A549 (cell line): ENCODE measurements around the gene ROBO1. TPM values are rescaled to one million over a fixed set of nuclear protein-coding genes. Genes with fewer than 3 reads are reported as not detected.

Experiments used
- ATAC-seq, 2 experiments: fragments of 200-7000 bp in 1 of 2; fragments of >200 bp in 1 of 2; cut with Nextera tagmentation in 1 of 2; cut with Tn5 transposase in 1 of 2; 3 replicates each; pipeline versions ENCODE4 v1.8.0 to v1.9.1; 2018 to 2020; ENCODE audit warnings: mild to moderate bottlenecking in 1 of 2, moderate library complexity in 1 of 2
- CTCF ChIA-PET: fragments of 300-600 bp; sonication (Branson Sonifier 250); formaldehyde crosslinking; extraction: SDS; loops from one replicate; lab custom pipeline; 2021; ENCODE audit warnings: antibody characterized with exemption, inconsistent platforms; lab: Yijun Ruan, JAX
- POLR2A ChIA-PET: fragments of 350-600 bp; formaldehyde crosslinking; extraction: SDS; loops from one replicate; lab custom pipeline; 2021; ENCODE audit warnings: antibody characterized with exemption, inconsistent platforms; lab: Yijun Ruan, JAX
- DNase-seq, 2 experiments: peaks; one replicate each; pipeline versions ENCODE4 v3.0.0 to v3.0.0-alpha.2; 2011 to 2016; ENCODE audit warnings: low read depth in 1 of 2, low spot score in 1 of 2
- FAIRE-seq: peaks from 2 replicates; lab custom pipeline; 2011; peaks lifted over from hg19 to GRCh38; lab: Jason Lieb, UNC
- H3K27ac ChIP-seq, 2 experiments: fragments of >200 bp; sonication (Bioruptor Twin); formaldehyde crosslinking; 3 replicates each; pipeline ENCODE4 v1.5.1; 2016 to 2017
- H3K4me1 ChIP-seq: fragments of >200 bp; sonication (Bioruptor Twin); formaldehyde crosslinking; 3 replicates; pipeline ENCODE4 v1.6.1; 2016
- H3K4me2 ChIP-seq: fragments of >200 bp; sonication (Bioruptor Twin); formaldehyde crosslinking; 3 replicates; pipeline ENCODE4 v1.6.1; 2016
- H3K4me3 ChIP-seq: fragments of >200 bp; sonication (Bioruptor Twin); formaldehyde crosslinking; 3 replicates; pipeline ENCODE4 v1.5.1; 2016
- H3K9me3 ChIP-seq: fragments of >200 bp; sonication (Bioruptor Twin); formaldehyde crosslinking; 3 replicates; pipeline ENCODE4 v1.6.1; 2016
- BHLHE40 ChIP-seq: IDR thresholded peaks from 2 replicates; pipeline ENCODE4 v1.6.1; 2012; ENCODE audit warnings: low read depth, low read length, inconsistent platforms
- CBX2 ChIP-seq: fragments of 200-600 bp; sonication (generic); IDR thresholded peaks from 2 replicates; pipeline ENCODE4 v1.6.1; 2016; ENCODE audit warnings: low read depth, mild to moderate bottlenecking, borderline replicate concordance
- EHMT2 ChIP-seq: fragments of 200-600 bp; sonication (generic); IDR thresholded peaks from 2 replicates; pipeline ENCODE4 v1.6.1; 2016; ENCODE audit warnings: antibody characterized with exemption, low read depth, mild to moderate bottlenecking, moderate library complexity
- EP300 ChIP-seq, 2 experiments: fragments of >200 bp; sonication (Bioruptor Twin); formaldehyde crosslinking; IDR thresholded peaks; 2 replicates in 1 of 2; 3 replicates in 1 of 2; pipeline ENCODE4 v1.6.1; 2016 to 2017
- ESRRA ChIP-seq: fragments of 150-350 bp; IDR thresholded peaks from 2 replicates; pipeline ENCODE4 v1.6.1; 2014; ENCODE audit warnings: mild to moderate bottlenecking, low read length, borderline replicate concordance
- HEYL ChIP-seq: fragments of 250-450 bp; sonication (Bioruptor Pico); IDR thresholded peaks from 2 replicates; pipeline ENCODE4 v1.8.0; 2021; ENCODE audit warnings: mild to moderate bottlenecking, moderate library complexity
- HMGXB4 ChIP-seq: fragments of 250-450 bp; sonication (Bioruptor Pico); IDR thresholded peaks from 2 replicates; pipeline ENCODE4 v1.5.0; 2021; ENCODE audit warnings: mild to moderate bottlenecking, moderate library complexity, borderline replicate concordance
- HOXB5 ChIP-seq: fragments of 250-450 bp; sonication (Bioruptor Pico); IDR thresholded peaks from 2 replicates; pipeline ENCODE4 v1.5.0; 2020; ENCODE audit warnings: mild to moderate bottlenecking, moderate library complexity
- KDM1A ChIP-seq: fragments of 200-600 bp; sonication (generic); IDR thresholded peaks from 2 replicates; pipeline ENCODE4 v1.6.1; 2016; ENCODE audit warnings: low read depth, mild to moderate bottlenecking
- KDM5A ChIP-seq: fragments of 200-600 bp; sonication (generic); IDR thresholded peaks from 2 replicates; pipeline ENCODE4 v1.6.1; 2016; ENCODE audit warnings: antibody characterized with exemption, mild to moderate bottlenecking
- MAZ ChIP-seq: fragments of 150-350 bp; IDR thresholded peaks from 2 replicates; pipeline ENCODE4 v1.6.1; 2014; ENCODE audit warnings: antibody characterized with exemption, low read depth, low read length, borderline replicate concordance
- NPAS2 ChIP-seq: fragments of 250-450 bp; sonication (Bioruptor Pico); IDR thresholded peaks from 2 replicates; pipeline ENCODE4 v1.8.0; 2022; ENCODE audit warnings: mild to moderate bottlenecking, moderate library complexity, borderline replicate concordance
- PHF8 ChIP-seq: fragments of 200-600 bp; sonication (generic); IDR thresholded peaks from 2 replicates; pipeline ENCODE4 v1.6.1; 2016; ENCODE audit warnings: low read depth, mild to moderate bottlenecking, antibody characterized with exemption, moderate library complexity, borderline replicate concordance
- RFX5 ChIP-seq: fragments of 450-650 bp; IDR thresholded peaks from 2 replicates; pipeline ENCODE4 v1.7.1; 2014; ENCODE audit warnings: antibody characterized with exemption, mild to moderate bottlenecking, moderate library complexity
- SREBF2 ChIP-seq: fragments of 450-650 bp; IDR thresholded peaks from 2 replicates; pipeline ENCODE4 v1.6.1; 2014; ENCODE audit warnings: mild to moderate bottlenecking, moderate library complexity
- TP53 ChIP-seq: fragments of 250-450 bp; sonication (Bioruptor Pico); IDR thresholded peaks from 2 replicates; pipeline ENCODE4 v1.5.0; 2021; ENCODE audit warnings: mild to moderate bottlenecking, moderate library complexity
- ZC3H11A ChIP-seq: fragments of 450-650 bp; IDR thresholded peaks from 2 replicates; pipeline ENCODE4 v1.6.1; 2014; ENCODE audit warnings: antibody characterized with exemption, mild to moderate bottlenecking
- ZFP36 ChIP-seq: fragments of 450-650 bp; IDR thresholded peaks from 2 replicates; pipeline ENCODE4 v1.6.1; 2014; ENCODE audit warnings: borderline replicate concordance; ENCODE audit not compliant: partially characterized antibody
- ZNF302 ChIP-seq: fragments of 250-450 bp; sonication (Bioruptor Pico); IDR thresholded peaks from 2 replicates; pipeline ENCODE4 v1.9.0; 2021; ENCODE audit warnings: inconsistent platforms, mild to moderate bottlenecking, moderate library complexity
- WGBS: methylation state at CpG from one replicate; pipeline ENCODE4 v1.1.6; 2017; ENCODE audit errors: missing lambda C conversion rate; 5-methylcytosine and 5-hydroxymethylcytosine counted together
- polyA plus RNA-seq, 4 experiments: library from polyadenylated mRNA; depleted of rRNA in 3 of 4; stranded (reverse); fragments of >200 nt; fragmentation: RNase III in 1 of 4; extraction: RNeasy Plus Mini Kit Qiagen cat#74134 plus additional on column Dnase treatment in 1 of 4; gene quantifications; 2 replicates in 3 of 4; 3 replicates in 1 of 4; pipeline ENCODE4 v1.2.3, GENCODE V29; 2011 to 2017
- TF ChIP-seq, protein P1 (sequence below): IDR thresholded peaks from 2 replicates; pipeline ENCODE4 v1.6.1; 2012
- TF ChIP-seq, protein P2 (sequence below): fragments of >200 bp; sonication (Bioruptor Twin); formaldehyde crosslinking; IDR thresholded peaks from 3 replicates; pipeline ENCODE4 v1.6.1; 2016
- TF ChIP-seq, protein P3 (sequence below): fragments of >200 bp; sonication (Bioruptor Twin); formaldehyde crosslinking; IDR thresholded peaks from 2 replicates; pipeline ENCODE4 v1.6.1; 2016

ROBO1 gene
- polyA plus RNA-seq, 2 of the 4 experiments (the other 2 are of a cell fraction), result 25.3 to 35.6 TPM

GRCh38 chr3:78707609-78708008 is 1060.2 kb downstream of the ROBO1 start:
- ATAC-seq, result no peak
- CTCF ChIA-PET, result interaction anchor here (1.6 kb wide), 1 partner anchor 49 kb away, joined by 4 read pairs; no protein-coding TSS in a partner anchor
- POLR2A ChIA-PET, result no interaction called here
- Histone ChIP-seq H3K9me3 (no peaks in the 10 kb centered on the region), H3K4me2 (no peak overlapping the region), H3K27ac (no peak overlapping the region), H3K4me3 (no peak overlapping the region), H3K4me1 (no peaks in the 10 kb centered on the region)
- FAIRE-seq, result no peak
- TF ChIP-seq TP53, result no peak
- TF ChIP-seq HMGXB4 (CRISPR knock-in tag), result no peak
- no peak for TF ChIP-seq SREBF2
- no peak for TF ChIP-seq RFX5
- TF ChIP-seq ZC3H11A, result no peak
- TF ChIP-seq CBX2, result no peak
- no peak for TF ChIP-seq PHF8
- TF ChIP-seq, protein P1, sequence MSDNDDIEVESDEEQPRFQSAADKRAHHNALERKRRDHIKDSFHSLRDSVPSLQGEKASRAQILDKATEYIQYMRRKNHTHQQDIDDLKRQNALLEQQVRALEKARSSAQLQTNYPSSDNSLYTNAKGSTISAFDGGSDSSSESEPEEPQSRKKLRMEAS, result no peak
- TF ChIP-seq, protein P2, sequence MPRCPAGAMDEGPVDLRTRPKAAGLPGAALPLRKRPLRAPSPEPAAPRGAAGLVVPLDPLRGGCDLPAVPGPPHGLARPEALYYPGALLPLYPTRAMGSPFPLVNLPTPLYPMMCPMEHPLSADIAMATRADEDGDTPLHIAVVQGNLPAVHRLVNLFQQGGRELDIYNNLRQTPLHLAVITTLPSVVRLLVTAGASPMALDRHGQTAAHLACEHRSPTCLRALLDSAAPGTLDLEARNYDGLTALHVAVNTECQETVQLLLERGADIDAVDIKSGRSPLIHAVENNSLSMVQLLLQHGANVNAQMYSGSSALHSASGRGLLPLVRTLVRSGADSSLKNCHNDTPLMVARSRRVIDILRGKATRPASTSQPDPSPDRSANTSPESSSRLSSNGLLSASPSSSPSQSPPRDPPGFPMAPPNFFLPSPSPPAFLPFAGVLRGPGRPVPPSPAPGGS, result no peak
- TF ChIP-seq EHMT2, result no peak
- TF ChIP-seq HEYL (CRISPR knock-in tag), result no peak
- TF ChIP-seq KDM5A, result no peak
- TF ChIP-seq, protein P3, sequence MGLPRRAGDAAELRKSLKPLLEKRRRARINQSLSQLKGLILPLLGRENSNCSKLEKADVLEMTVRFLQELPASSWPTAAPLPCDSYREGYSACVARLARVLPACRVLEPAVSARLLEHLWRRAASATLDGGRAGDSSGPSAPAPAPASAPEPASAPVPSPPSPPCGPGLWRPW, result no peak
- no peak for TF ChIP-seq NPAS2 (CRISPR knock-in tag)
- TF ChIP-seq BHLHE40, result no peak
- no peak for TF ChIP-seq EP300 (IDR thresholded peaks at IDR 0.05)
- no peak for TF ChIP-seq ESRRA
- TF ChIP-seq HOXB5, result no peak
- no peak for TF ChIP-seq ZFP36
- WGBS, result 43% methylated on average over 2 of the region's 2 CpGs
- no peak for DNase-seq

GRCh38 chr3:78706906-78707523 is 1060.8 kb downstream of the ROBO1 start:
- no peak for TF ChIP-seq SREBF2
- no peak for TF ChIP-seq MAZ
- TF ChIP-seq, all 56 proteins: peak for 0
- H3K27ac ChIP-seq, result no peak overlapping the region
- H3K4me2 ChIP-seq, result no peak overlapping the region
- WGBS, result 36% methylated on average over 3 of the region's 3 CpGs
- ATAC-seq (no peak), FAIRE-seq (no peak), DNase-seq (no peak)
- no peak overlapping the region for H3K4me3 ChIP-seq
- ChIA-PET CTCF (interaction anchor here (1.6 to 2.0 kb wide), 2 partner anchors 13 to 48 kb away, joined by 4 read pairs; no protein-coding TSS in a partner anchor), POLR2A (no interaction called here)
- H3K4me1 ChIP-seq, result no peaks in the 10 kb centered on the region
- H3K9me3 ChIP-seq, result no peaks in the 10 kb centered on the region

DNA sequence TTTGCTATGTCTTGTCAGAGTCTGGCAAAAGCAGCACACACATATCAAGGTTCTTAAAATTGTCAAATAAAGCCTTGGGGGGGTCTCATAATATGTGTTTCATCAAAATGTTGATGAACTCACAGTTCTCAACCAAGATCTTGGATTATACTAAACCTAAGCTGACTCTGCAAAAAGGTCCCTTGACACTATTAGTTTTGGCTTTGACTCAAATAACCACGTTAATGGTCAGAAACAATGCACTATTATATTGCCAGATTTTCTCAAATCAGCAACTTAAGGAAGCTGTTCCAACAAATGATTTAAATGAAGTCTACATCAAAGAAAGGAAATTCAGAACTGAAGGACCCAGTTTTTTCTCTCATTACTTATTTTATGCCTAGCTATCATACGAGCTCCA is 1063.9 kb downstream of the ROBO1 start:
- CTCF ChIA-PET, result no interaction called here
- FAIRE-seq, result peak; percentile 54

More for the DNA sequence above, 1063.9 kb downstream of the ROBO1 start:
- 51% methylated on average over 2 of the region's 2 CpGs for WGBS
- POLR2A ChIA-PET, result no interaction called here
- Histone ChIP-seq H3K4me3 (no peak overlapping the region), H3K4me1 (no peaks in the 10 kb centered on the region), H3K4me2 (no peak overlapping the region), H3K9me3 (no peaks in the 10 kb centered on the region), H3K27ac (no peak overlapping the region)
- TF ChIP-seq KDM1A, result no peak
- TF ChIP-seq ZNF302 (CRISPR knock-in tag), result no peak
- ATAC-seq (no peak), DNase-seq (no peak)
